Activated gamma-delta T cell treated with Interleukin-2 at 50 U/mL for 16 hours (primary cell): ENCODE results near the gene SLC34A1.
A peak's percentile ranks its signal among the peaks of the same experiment; 100 is the strongest.
"Not testable (repeated sequence)": the region's sequence is repeated elsewhere in the genome, so short reads cannot be mapped to it uniquely, and the experiment has no call there.

Experiments used
- DNase-seq: peaks from one replicate; pipeline ENCODE4 v3.0.0-alpha.2; 2020

The SLC34A1 gene

DNA sequence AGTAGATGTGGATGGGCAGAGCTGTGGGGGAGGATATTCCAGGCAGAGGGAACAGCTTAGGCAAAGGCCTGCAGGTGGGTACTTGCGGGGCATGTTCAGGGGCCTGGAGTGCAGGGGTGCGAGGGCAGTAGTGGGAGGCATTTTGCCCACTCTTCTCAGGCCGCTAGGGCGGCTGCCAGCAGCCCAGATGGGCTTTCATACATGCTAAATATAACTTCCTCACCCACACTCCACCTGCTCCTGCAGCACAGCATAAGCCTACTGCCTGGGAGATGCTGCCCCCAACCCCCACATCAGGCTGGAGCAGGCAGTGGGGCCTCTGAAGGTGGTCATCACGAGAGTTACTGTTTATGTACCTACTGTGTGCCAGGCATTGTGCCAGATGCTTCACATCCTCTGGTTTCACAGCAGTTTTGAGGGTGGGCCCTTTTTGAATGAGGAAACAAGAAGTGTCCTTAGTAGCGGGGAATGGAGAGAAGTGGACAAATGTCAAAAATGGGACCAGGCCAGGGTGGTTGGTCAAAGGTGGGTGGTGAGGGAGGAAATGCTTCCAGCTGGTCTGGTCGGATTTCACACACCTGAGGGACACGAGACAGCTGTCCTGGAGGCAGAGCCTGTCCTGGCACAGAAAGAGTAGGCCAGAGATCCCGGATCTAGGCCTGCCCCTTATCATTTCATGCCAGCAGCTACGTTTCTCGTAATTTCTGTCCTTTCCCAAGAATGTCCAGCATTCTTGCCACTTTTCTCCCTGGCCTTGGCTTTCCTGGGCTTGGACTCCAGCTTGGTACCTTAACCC, 14.4 kb upstream of the SLC34A1 start:
- no peak for DNase-seq

DNA sequence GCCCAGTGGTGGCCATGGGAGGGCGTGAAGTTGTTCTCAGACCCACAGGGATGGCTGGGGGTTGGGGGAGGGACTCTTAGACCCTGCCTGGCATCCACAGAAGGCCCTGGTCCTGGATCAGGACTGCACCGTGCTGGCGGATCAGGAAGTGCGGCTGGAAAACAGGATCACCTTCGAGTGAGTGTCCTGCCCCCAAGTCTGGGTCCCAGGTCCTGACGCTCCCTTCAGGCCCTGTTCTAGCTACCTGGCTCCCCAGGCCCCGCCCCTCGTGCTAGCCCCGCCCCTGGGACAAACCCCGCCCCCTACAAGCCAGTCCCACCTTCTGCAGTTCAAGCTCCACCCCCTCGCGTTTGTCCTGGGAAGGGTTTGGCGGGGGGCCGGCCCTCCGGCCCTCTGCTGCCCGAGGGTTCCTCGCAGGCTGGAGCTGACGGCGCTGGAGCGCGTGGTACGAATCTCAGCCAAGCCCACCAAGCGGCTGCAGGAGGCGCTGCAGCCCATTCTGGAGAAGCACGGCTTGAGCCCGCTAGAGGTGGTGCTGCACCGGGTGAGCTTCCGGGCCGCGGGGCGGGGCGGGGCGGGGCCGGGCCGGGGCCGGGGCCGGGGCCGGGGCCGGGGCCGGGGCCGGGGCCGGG, 13.6 kb upstream of the SLC34A1 start:
- no peak for DNase-seq

DNA sequence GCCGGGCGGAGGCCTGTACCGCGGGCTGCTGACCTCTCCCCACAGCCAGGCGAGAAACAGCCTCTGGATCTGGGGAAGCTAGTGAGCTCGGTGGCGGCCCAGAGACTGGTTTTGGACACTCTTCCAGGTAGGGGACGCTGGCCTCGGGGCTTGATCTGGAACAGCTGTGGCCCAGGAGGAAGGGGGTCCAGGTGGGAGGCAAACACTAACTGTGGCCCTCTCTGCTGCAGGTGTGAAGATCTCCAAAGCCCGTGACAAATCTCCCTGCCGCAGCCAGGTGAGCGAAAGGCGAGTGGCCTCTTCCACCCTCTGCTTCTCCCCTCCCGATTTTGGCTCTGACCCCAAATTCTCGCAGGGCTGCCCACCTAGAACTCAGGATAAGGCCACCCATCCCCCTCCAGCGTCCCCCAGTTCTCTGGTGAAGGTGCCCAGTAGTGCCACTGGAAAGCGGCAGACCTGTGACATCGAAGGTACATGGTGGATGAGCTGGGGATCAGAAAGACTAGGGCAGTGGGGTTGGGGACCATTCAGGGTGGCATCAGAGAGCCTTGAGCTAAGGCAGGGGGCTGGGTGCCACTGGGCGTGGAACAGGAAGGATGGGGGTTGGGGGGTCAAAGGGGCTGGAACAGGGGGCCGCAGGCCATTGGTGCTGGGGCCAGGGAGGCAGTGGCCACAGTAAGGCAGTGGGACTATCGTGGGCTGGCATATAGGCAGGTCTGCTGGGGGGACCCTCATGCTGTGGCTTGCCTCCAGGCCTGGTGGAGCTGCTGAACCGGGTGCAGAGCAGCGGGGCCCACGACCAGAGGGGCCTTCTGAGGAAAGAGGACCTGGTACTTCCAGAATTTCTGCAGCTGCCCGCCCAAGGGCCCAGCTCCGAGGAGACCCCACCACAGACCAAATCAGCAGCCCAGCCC, 12.9 kb upstream of the SLC34A1 start:
- no peak for DNase-seq

DNA sequence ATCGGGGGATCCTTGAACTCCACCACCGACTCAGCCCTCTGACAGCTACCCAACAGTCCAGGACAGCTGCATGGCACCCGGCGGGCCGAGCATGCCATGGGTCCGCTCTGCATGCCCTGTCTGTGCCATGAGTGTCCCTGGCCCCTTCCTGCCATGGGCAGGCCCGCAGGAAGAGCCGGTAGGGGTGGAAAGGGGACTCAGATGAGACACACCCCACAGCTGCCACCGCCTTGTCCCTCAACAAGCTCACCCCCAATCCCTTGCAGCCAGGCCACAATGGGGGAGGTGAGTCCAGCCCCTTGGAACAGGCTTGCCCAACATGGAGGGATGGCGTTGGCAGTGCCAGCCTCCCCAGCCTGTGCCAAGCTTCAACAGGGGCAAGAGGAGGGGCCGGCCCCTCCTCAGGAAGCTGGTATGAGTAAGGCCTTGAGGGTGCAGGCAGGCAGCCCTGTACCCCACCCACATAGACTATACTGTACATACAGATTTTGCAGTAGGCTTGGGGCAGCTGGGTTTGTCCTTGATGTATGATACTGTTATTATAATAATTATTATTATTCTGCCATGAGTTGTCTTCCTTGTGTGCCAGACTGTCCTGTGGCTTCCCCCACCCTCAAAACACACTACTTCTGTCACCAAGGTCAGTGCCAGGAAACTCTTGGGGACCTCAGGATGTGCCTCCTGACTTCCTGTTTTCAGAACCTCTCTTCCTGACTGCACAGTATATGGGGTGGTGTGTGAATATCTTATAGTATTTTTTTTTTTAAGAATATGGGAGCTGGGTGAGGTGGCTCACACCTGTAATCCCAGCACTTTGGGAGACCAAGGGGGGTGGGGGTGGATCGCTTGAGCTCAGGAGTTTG, 12.0 kb upstream of the SLC34A1 start:
- peak; percentile 38 for DNase-seq

DNA sequence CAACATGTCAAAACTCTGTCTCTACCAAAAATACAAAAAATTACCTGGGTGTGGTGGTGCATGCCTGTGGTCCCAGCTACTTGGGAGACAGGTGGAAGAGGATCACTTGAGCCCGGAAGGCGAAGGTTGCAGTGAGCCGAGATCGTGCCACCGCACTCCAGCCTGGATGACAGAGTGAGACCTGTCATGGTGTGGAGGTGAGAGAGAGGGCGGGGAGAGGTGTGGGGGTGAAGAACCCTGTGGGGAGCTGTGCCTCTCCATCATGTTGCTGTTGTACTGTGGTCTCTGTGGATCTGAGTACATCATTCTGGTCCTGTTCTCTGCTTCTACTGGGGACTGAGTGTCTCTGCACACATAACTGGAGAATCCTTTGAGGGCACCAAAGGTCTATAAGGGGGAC, 11.3 kb upstream of the SLC34A1 start:
- DNase-seq: peak; percentile 48

DNA sequence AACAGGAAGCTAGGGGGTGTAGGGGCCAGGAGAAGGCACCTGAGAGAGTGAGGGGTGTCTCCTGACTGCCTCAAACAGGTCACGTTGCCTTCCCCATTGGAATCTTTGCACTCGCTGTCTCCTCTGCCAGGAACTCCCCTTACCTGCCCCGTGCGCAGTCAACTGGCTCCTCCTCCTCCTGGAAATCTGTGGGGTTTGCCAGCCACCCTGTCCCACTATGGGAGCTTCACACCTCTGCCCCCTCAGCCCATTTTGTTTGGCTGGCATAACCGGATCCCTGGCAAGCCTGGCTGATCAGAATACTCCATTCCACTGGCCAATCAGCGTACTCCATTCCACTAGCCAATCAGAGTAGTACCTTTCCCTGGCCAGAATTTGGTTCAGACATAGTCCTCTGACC, 10.4 kb upstream of the SLC34A1 start:
- DNase-seq: no peak

DNA sequence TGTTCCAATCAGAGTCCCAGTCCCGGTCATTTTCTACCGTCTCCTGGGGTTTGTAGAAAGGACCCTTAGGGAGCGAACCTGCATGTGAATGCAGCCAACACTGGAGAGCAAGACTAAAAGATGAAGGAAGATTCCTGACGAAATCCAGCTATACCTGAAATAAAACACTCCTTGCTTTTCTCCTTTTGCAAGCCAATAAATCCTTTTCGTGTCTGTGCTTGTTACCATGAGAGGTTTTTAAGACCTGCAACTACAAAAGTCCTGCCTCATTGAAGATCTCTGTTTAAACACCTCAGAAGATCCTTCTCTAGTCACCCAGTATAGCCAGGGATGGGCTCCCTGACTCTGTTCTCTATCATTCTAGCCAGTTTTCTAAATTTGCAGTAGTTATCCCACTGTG, 10.0 kb upstream of the SLC34A1 start:
- no peak for DNase-seq

DNA sequence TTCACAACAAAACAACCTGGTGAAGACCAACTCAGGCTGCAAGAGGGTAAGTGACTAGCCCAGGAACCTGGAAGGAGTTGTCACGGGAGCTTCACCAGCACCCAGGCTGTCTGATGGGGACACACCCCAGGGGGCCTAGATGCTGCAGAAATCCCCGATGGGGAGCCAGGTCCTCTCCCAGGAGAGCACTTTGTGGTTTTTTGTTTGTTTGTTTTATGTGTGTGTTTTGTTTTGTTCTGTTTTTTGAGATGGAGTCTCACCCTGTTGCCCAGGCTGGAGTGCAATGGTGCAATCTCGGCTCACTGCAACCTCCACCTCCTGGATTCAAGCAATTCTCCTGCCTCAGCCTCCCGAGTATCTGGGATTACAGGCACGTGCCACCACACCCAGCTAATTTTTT, 8.7 kb upstream of the SLC34A1 start:
- DNase-seq: not testable (repeated sequence)

DNA sequence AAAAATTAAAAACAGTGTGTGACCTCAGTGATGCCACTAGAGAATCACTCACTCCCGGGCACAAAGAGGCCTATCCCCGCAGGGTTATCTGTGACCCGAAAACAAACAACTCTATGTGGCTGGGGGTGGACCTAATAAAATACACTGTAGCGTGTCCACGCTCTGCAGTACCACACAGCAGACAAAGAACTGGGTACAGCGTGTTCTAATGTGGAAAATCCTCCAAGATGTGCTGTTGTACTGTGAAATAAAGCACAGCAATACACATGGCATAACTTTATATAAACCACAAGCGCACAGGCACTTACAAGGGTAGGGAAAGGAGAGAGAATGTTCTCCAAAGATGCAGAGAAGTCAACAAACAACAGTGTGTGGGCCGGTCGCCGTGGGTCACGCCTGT, 8.1 kb upstream of the SLC34A1 start:
- no peak for DNase-seq

DNA sequence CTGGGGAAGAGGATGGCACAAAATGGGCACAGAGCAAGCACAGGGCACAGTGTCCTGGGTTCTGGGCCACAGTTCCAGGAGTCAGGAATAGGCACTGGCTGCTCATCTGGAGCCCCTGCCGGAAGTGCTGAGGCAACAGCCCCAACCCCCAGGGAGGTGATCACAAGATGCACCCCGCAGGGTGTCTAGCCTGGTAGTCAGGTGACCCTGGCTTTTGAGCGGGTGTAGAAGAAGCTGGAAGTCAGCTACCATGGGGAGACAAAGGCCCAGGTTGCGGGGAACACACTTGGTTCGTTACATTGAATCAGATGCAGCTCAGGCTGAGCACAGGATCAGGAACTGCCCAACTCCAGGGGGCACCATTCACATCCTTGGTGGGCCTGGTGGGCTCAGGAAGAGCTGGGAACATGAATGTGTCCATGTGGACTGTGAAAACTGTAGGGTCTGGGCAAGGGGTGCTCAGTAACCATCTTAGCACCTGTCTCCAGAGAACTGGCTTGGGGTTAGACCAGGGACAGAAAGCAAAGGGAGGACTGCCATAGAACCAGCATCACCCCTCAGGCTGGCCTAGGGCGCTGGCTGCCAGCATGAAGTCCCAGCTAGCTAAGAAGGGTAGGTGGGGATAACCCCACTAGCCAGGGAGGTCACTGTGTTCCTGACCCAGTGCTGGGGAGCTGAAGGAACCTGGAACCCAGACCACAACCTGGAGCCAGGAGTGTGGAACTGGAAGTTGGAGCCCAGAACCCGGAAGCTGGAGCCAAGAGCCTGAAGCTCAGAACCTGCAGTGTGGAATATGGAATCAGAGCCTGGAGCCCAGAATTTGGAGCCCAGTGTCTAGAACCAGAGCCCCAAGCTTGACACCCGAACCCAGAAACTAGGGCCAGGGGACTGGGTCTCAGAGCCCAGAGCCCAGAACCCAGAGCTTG, 6.1 kb upstream of the SLC34A1 start:
- DNase-seq: no peak

DNA sequence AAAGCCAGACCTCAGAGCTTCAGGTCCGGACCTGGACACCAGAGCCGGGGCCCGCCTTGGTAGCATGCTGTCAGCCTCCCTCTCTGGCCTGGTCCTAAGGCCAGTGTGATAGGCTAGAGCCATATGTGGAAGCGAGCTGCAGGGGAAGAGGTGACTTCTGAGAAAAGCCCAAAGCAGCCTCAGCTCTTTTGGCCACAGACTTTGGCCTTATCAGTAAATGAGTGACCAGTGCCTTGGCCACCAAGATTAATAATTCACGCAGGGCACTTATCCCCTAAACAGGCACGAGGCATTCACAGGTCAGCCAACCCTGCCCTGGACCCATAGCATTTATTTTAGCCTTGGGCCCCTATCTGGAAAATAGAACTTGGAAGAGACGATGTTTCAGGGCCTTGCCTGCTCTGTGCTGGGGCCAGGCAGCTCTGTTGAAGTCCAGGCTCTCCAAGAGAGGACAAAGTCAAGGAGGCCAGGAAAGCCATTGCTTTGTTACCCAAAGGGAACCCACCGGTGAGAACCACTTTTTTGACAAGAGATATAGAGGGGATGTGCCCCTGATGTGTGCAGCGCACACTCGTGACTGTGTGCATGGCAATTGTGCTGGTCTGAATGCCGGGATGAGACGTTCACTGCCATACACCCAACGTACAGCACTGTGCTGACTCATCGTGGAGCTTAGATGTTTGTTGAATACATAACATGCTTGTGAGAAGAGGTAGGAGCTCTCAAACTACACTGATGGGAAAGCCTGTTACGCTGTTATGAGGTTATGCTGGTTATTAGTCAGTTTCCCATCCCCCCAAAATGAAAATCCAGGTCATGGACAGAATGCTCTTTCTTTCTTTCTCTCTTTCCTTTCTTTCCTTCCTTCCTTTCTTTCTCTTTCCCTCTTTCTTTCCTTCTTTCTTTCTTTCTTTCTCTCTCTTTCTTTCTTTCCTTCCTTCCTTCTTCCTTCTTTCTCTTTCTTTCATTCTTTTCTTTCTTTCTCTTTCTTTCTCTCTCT, 5.0 kb upstream of the SLC34A1 start:
- no peak for DNase-seq

DNA sequence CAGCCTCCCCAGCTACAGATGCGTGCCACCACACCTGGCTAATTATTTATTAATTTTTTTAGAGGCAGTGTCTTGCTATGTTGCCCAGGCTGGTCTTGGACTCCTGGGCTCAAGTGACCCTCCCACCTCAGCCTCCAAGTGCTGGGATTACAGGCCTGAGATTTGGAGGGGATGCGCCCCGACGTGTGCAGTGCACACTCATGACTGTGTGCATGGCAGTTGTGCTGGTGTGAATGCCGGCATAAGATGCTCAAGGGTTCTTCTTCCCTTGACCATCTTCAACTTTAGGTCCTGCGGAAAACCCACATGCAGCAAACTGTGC, 3.5 kb upstream of the SLC34A1 start:
- DNase-seq: no peak

DNA sequence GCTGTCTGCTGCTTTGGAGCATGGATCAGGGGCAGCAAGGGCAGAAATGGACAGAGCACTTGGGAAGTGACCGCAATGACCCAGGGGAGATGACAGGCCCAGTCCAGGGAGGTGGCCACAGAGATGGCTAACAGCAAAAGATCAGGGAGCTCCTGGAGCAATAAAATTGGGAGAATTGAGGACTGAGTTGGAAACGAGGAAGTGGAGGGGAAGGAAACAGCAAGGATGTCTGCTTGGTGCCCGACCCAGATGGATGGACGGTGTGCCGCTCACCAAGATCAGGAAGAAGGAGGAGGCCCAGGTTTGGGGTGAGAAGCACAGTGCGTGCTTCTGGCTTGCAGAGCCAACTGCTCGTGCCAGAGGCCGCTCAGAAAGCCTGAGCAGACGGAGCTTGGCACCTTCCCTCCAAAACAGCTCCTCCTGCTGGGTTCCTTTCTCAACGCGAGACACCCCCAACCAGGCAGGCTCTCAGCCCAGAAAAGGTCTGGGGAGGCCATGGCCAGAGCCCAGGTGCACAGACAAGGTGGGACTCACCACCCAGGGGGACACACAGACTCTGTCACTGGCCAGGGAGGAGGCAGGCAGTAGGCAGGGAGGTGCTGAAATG, 1.7 kb upstream of the SLC34A1 start:
- no peak for DNase-seq

DNA sequence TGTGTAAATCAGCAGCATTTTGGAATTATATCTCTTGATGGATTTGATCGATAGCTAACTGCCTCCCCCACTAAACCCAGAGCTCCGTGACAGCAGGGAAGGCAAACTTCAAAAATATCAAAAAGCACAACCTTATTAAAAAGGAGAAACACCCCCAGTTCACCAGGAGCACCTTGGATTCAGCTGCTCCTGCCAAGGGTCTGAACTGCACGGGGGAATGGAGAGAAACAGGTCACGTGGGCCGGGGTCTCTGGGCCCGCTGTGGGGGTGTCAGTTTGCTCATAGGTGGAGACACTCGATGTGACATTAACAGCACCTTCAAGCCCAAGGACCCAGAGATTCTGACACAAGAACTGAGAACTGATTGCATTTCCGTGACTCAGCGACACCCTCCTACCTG, 1.1 kb upstream of the SLC34A1 start:
- DNase-seq: no peak

DNA sequence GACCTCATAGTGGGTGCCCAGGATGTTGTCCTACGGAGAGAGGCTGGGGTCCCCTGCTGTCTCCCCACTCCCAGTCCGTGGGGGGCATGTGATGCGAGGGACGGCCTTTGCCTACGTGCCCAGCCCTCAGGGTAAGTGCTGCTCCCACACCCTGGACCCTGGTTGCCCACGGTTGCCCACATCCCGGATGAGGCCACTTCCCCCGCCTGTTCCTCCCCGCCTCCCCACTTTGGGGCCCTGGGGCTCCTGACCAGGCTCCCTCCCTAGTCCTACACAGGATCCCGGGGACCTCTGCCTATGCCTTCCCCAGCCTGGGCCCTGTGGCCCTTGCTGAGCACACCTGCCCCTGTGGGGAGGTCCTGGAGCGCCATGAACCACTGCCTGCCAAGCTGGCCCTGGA, 1.5 kb downstream of the SLC34A1 start:
- DNase-seq: no peak

DNA sequence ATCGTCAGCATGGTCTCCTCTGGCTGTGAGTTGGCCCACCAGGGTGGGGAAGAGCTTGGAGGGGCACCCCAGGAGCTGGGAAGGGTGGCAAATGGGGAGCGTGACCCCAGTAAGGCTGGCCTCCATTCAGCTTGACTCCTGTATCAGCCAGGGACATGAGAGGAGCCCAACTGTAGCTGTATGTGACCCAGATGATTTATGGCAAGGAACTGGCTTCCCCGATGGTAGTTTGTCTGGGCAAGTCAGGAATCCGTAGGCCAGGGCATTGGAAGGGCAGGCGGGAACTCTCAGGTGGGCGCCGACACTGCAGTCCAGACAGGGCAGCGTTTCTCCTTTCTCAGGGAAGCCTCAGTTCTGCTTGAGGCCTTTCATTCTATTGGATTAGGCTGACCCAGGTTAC, 2.3 kb downstream of the SLC34A1 start:
- DNase-seq: no peak

DNA sequence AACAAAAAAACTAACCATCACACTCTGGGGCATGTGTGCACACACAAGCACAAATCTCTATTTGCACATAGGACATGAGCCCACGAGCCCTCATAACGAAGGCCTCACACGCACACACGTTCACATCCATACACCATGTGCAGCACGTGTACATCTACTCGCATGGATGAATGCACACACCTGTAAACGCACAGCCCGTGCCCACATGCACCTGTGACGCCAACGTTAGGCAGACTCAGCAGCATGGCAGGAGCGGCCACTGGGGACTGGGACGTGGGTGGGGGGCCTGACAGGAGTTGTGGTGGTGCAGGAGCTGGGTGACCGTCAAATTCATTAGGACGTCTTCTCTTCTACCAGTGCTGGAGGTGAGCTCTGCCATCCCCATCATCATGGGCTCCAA, 3.2 kb downstream of the SLC34A1 start:
- DNase-seq: no peak

DNA sequence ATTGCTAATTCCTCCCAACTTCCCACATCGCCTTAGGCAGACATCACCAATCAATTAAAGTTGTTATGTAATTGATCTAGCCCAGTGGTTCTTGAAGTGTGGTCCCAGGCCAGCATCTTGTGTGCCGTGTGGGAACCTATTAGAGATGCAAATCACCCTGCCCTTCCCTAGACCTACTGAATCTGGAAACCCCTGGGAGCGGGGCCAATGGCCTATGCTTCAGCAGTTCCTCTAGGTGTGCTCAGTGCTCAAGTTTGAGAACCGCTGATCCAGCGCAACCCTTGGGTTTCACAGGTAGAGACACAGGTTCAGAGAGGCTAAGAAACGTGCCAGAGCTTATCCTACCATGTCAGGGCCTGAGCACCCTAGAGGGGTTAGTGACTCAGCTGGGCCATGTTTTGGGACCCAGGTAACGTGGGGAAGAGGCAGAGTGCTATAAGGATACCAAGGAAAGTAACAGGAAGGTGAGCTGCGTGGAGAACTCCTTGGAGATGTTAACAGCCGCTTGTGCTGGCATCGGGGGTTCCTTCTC, 4.4 kb downstream of the SLC34A1 start:
- DNase-seq: no peak
